Gastroesophageal sphincter (tissue), 3 donors: Measurements from ENCODE around the gene SH2D5.

Experiments
- EP300 ChIP-seq: sonication (generic); formaldehyde crosslinking; IDR thresholded peaks from one replicate; pipeline ENCODE4 v1.6.1; 2017; ENCODE audit warnings: antibody characterized with exemption, mild to moderate bottlenecking
- POLR2A ChIP-seq, 2 donors: fragments of 450-650 bp; IDR thresholded peaks; one replicate each; pipeline ENCODE4 v1.6.1; 2017; ENCODE audit warnings: antibody characterized with exemption in 2 of 2, mild to moderate bottlenecking in 2 of 2, moderate library complexity in 1 of 2
- POLR2AphosphoS5 ChIP-seq: sonication (generic); formaldehyde crosslinking; IDR thresholded peaks from one replicate; pipeline ENCODE4 v1.6.1; 2017; ENCODE audit warnings: antibody characterized with exemption
- TF ChIP-seq, protein P1 (sequence below), 4 experiments: fragments of 200-600 bp in 2 of 4; fragments of 450-650 bp in 2 of 4; sonication (generic) in 1 of 4; IDR thresholded peaks; one replicate each; pipeline ENCODE4 v1.5.1; 2017 to 2019; ENCODE audit warnings: antibody characterized with exemption in 4 of 4, mild to moderate bottlenecking in 2 of 4, moderate library complexity in 2 of 4

DNA sequence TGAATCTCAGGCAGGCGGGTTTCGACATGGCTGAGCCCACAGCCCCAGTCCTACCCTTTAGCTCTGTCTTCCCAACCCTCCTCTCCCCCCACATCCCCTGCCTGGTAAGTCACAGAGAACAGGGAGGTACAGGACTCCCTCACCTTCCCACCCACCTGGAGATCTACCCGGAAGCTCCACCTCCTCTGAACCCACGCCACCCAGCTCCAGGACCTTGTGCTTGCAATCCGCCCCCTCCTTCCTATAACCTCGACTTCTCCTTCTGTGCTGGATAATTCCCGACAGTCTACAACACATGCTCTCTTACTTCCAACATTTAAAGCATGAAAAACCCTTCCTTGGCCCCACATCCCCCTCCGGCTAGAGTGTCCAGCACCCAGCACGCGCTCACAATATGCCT, 37.0 kb downstream of the SH2D5 start:
- TF ChIP-seq, protein P1, sequence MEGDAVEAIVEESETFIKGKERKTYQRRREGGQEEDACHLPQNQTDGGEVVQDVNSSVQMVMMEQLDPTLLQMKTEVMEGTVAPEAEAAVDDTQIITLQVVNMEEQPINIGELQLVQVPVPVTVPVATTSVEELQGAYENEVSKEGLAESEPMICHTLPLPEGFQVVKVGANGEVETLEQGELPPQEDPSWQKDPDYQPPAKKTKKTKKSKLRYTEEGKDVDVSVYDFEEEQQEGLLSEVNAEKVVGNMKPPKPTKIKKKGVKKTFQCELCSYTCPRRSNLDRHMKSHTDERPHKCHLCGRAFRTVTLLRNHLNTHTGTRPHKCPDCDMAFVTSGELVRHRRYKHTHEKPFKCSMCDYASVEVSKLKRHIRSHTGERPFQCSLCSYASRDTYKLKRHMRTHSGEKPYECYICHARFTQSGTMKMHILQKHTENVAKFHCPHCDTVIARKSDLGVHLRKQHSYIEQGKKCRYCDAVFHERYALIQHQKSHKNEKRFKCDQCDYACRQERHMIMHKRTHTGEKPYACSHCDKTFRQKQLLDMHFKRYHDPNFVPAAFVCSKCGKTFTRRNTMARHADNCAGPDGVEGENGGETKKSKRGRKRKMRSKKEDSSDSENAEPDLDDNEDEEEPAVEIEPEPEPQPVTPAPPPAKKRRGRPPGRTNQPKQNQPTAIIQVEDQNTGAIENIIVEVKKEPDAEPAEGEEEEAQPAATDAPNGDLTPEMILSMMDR (IDR thresholded peaks at IDR 0.05): no peak
- no peak for TF ChIP-seq POLR2AphosphoS5
- no peak for TF ChIP-seq POLR2A (IDR thresholded peaks at IDR 0.05)
- TF ChIP-seq EP300: no peak
